K562 (cell line): ENCODE measurements around the gene WT1. TPM values are rescaled to one million over a fixed set of nuclear protein-coding genes. Genes with fewer than 3 reads are reported as not detected.

Experiments used
- ATAC-seq: fragments of 200-7000 bp; cut with Tn5 transposase; 3 replicates; pipeline ENCODE4 v1.9.1; 2020; ENCODE audit warnings: moderate library complexity
- BruUV-seq: library from RNA; stranded (reverse); fragments of 400-500 nt; replicated peaks from 2 replicates; lab custom pipeline; 2021; lab: Mats Ljungman, UMichigan
- CTCF ChIA-PET: fragments of 300-600 bp; formaldehyde crosslinking; extraction: SDS; loops from one replicate; lab custom pipeline; 2021; ENCODE audit warnings: low intra/inter-chr PET ratio; lab: Yijun Ruan, JAX
- POLR2A ChIA-PET: fragments of 300-600, 350-650 bp; sonication (Branson Sonifier 250); formaldehyde crosslinking; extraction: SDS; loops from one replicate; lab custom pipeline; 2021; ENCODE audit warnings: antibody characterized with exemption, inconsistent platforms; lab: Yijun Ruan, JAX
- DNase-seq, 4 experiments: peaks; one replicate each; pipeline versions ENCODE4 v3.0.0 to v3.0.0-alpha.2; 2011 to 2018; ENCODE audit warnings: low spot score in 3 of 4, mixed read lengths in 3 of 4; ENCODE audit errors: extremely low read depth in 1 of 4
- FAIRE-seq: peaks from 2 replicates; lab custom pipeline; 2011; peaks lifted over from hg19 to GRCh38; lab: Jason Lieb, UNC
- H2AFZ ChIP-seq: 2 replicates; pipeline ENCODE4 v1.6.0; 2011; ENCODE audit warnings: low read depth, low read length, control low read depth, inconsistent platforms
- H3K27ac ChIP-seq: fragments of 200-600 bp; 3 replicates; pipeline ENCODE4 v1.8.0; 2011; ENCODE audit warnings: low read depth, mild to moderate bottlenecking, control low read depth, inconsistent platforms, low read length, moderate library complexity, mixed read lengths; ENCODE audit errors: extremely low read depth
- H3K27me3 ChIP-seq, 2 experiments: fragments of 300-600 bp in 1 of 2; 2 replicates in 1 of 2; 3 replicates in 1 of 2; pipeline versions ENCODE4 v1.6.0 to v1.8.0; 2011; ENCODE audit warnings: inconsistent platforms in 2 of 2, low read length in 2 of 2, mild to moderate bottlenecking in 1 of 2, mixed read lengths in 1 of 2, moderate library complexity in 1 of 2; ENCODE audit not compliant: control insufficient read depth in 2 of 2, insufficient read depth in 2 of 2
- H3K36me3 ChIP-seq: fragments of 300-600 bp; 3 replicates; pipeline ENCODE4 v1.8.0; 2011; ENCODE audit warnings: mild to moderate bottlenecking, low read length, inconsistent platforms; ENCODE audit not compliant: control insufficient read depth, insufficient read depth
- H3K4me1 ChIP-seq, 2 experiments: fragments of 200-600 bp in 1 of 2; replicated peaks in 1 of 2; 2 replicates in 1 of 2; 3 replicates in 1 of 2; pipeline versions ENCODE4 v1.5.1 to v1.8.0; 2011; ENCODE audit warnings: inconsistent platforms in 2 of 2, low read length in 2 of 2, mild to moderate bottlenecking in 1 of 2, mixed read lengths in 1 of 2, moderate library complexity in 1 of 2; ENCODE audit not compliant: control insufficient read depth in 2 of 2, insufficient read depth in 2 of 2
- H3K4me2 ChIP-seq: 2 replicates; pipeline ENCODE4 v1.6.1; 2011; ENCODE audit warnings: low read length, control low read depth, inconsistent platforms, mixed read lengths; ENCODE audit not compliant: insufficient read depth
- H3K4me3 ChIP-seq: fragments of 200-600 bp; sonication (generic), shearing (Covaris generic); 2 replicates; pipeline ENCODE4 v1.5.1; 2016; ENCODE audit warnings: control low read depth, inconsistent platforms
- H3K79me2 ChIP-seq: fragments of 200-600 bp; 3 replicates; pipeline ENCODE4 v1.8.0; 2011; ENCODE audit warnings: low read length, inconsistent platforms; ENCODE audit not compliant: control insufficient read depth, insufficient read depth
- H3K9ac ChIP-seq, 2 experiments: 2 replicates each; pipeline versions ENCODE4 v1.6.0 to v1.6.1; 2011; ENCODE audit warnings: low read depth in 2 of 2, low read length in 2 of 2, control low read depth in 1 of 2, inconsistent platforms in 1 of 2, mild to moderate bottlenecking in 1 of 2, mixed read lengths in 1 of 2; ENCODE audit not compliant: insufficient read depth in 1 of 2
- H3K9me1 ChIP-seq: one replicate; pipeline ENCODE4 v1.6.0; 2011; ENCODE audit warnings: inconsistent platforms, mild to moderate bottlenecking, low read length, moderate library complexity; ENCODE audit not compliant: control insufficient read depth, insufficient read depth
- H3K9me3 ChIP-seq: replicated peaks from 2 replicates; pipeline ENCODE4 v1.5.1; 2011; ENCODE audit warnings: low read depth, low read length, inconsistent platforms; ENCODE audit not compliant: control insufficient read depth, insufficient read depth
- H4K20me1 ChIP-seq: replicated peaks from 2 replicates; pipeline ENCODE4 v1.6.1; 2011; ENCODE audit warnings: low read length, inconsistent platforms, mixed read lengths; ENCODE audit not compliant: control insufficient read depth, insufficient read depth
- BCOR ChIP-seq: fragments of 450-650 bp; IDR thresholded peaks from 2 replicates; pipeline ENCODE4 v1.6.1; 2016
- CHD4 ChIP-seq: fragments of 200-600 bp; sonication (generic); IDR thresholded peaks from 3 replicates; pipeline ENCODE4 v1.6.1; 2012; ENCODE audit warnings: low read depth, mild to moderate bottlenecking, mixed read lengths, low read length, inconsistent platforms; ENCODE audit not compliant: insufficient read depth, insufficient replicate concordance, poor library complexity, severe bottlenecking
- E4F1 ChIP-seq: fragments of 250-450 bp; sonication (Bioruptor Pico); IDR thresholded peaks from 2 replicates; pipeline ENCODE4 v1.5.0; 2021; ENCODE audit warnings: mild to moderate bottlenecking, borderline replicate concordance
- HMGN3 ChIP-seq: IDR thresholded peaks from 2 replicates; pipeline ENCODE4 v1.6.1; 2011; ENCODE audit warnings: borderline replicate concordance, low read depth, mild to moderate bottlenecking, mixed read lengths, low read length; ENCODE audit not compliant: insufficient read length; ENCODE audit errors: extremely low read depth
- POU5F1 ChIP-seq: fragments of 150-350 bp; IDR thresholded peaks from 2 replicates; pipeline ENCODE4 v1.6.1; 2014; ENCODE audit warnings: borderline replicate concordance, low read length, low read depth, mild to moderate bottlenecking; ENCODE audit not compliant: partially characterized antibody
- RBM25 ChIP-seq: fragments of 200-400 bp; formaldehyde crosslinking; IDR thresholded peaks from 2 replicates; pipeline ENCODE4 v1.6.1; 2018; ENCODE audit warnings: low read length, low read depth, moderate library complexity; ENCODE audit not compliant: severe bottlenecking
- WGBS: fragments of 100-300 bp; shearing (Covaris generic); methylation state at CpG from one replicate; pipeline ENCODE4 v1.1.6; 2016; ENCODE audit warnings: low coverage, mixed read lengths; ENCODE audit not compliant: insufficient coverage; ENCODE audit errors: missing lambda C conversion rate; 5-methylcytosine and 5-hydroxymethylcytosine counted together
- in situ Hi-C: fragments of 300-500 bp; cut with MboI; formaldehyde crosslinking; loops from 4 replicates; pipeline ENCODE4 v1.15.0; 2018; ENCODE audit warnings: inconsistent platforms, mixed read lengths
- intact Hi-C: fragments of 100-400 bp; cut with micrococcal nuclease; formaldehyde crosslinking; loops from 2 replicates; pipeline ENCODE4 v1.14.2; 2022
- polyA plus RNA-seq, 8 experiments: library from polyadenylated mRNA; depleted of rRNA in 4 of 8; stranded (reverse) in 5 of 8; unstranded in 3 of 8; fragments of >200 nt; fragmentation: Nextera tagmentation in 2 of 8; fragmentation: Illumina TruSeq in 1 of 8; extraction: Ambion mirVana in 2 of 8; extraction: Trizol in 1 of 8; gene quantifications; 2 replicates each; pipeline versions ENCODE4 v1.2.1 to v1.2.3, GENCODE V29; 2011 to 2014; ENCODE audit warnings: inconsistent platforms in 1 of 8, missing spikeins in 1 of 8
- total RNA-seq, 7 experiments: library from RNA; depleted of rRNA in 6 of 7; stranded (reverse); fragments of >200 nt in 6 of 7; fragmentation: Illumina TruSeq in 2 of 7; extraction: Trizol in 2 of 7; gene quantifications; 2 replicates each; pipeline versions ENCODE4 v1.2.1 to v1.2.3, GENCODE V29; 2011 to 2021; ENCODE audit warnings: low replicate concordance in 1 of 7
- TF ChIP-seq, protein P1 (sequence below): sonication (generic); formaldehyde crosslinking; IDR thresholded peaks from 2 replicates; pipeline ENCODE4 v1.8.0; 2022; ENCODE audit warnings: mild to moderate bottlenecking, missing genetic modification reagents

The WT1 gene
- total and polyA plus RNA-seq, 9 of the 15 experiments (the other 6 are each of a cell fraction or from before 2014, with no cell fraction given) = 7.1 to 33.8 (median 19.4) TPM

DNA sequence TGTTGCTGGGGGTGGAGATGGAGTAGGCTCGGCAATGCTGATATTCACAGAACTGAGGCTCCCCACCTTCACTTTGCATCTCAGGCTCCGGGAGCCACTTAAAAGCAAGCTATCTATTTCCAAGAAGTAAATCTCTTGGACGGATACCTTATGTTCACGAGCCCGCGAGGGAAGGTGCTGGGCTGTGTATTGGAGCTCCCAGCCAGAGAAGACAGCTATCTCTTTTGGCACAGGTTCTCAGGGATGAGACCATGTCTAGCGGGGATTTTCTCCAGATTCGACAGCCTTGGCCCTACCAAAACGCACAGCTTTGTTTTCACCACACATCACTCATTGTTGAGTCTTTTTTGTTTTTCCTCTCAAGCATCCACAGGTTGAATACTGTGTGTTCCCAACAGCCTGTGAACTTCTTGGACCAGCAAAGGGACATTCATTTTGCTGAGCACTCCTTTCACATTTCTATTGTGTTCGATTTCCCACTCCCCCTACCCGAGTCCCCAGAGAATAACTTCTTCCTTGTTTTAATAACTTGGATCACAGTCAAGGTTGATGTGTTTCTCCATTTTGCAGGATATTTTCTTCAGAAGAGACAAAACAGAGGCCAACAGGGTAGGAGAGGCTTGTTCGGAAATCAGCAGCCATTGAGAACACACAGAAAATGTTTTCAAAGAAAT lies 23.3 kb downstream of the WT1 start (continued):
- TF ChIP-seq HMGN3 (no peak), POU5F1 (no peak)
- TF ChIP-seq, all 486 proteins: peak for 0

DNA sequence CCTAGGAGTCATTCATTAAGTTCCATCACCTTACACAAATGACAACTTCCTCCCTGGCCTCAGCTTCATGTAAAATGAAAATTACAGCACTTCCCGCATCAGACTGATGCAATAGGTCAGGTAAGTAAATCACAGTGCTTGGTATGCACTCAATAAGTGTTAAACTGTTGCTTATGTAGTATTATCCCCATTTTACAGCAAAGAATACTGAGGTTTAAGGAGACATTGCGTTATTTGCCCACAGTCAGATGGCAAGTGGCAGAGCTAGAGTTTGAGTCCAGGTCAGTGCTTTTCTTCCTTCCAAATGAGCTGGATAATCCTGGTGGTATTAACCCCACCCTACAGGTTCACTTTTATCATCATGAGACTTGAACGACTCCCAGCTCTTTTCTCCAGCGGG lies 29.7 kb downstream of the WT1 start:
- in situ Hi-C loops (no loop called here), intact Hi-C loops (no loop called here)
- TF ChIP-seq, protein P1, sequence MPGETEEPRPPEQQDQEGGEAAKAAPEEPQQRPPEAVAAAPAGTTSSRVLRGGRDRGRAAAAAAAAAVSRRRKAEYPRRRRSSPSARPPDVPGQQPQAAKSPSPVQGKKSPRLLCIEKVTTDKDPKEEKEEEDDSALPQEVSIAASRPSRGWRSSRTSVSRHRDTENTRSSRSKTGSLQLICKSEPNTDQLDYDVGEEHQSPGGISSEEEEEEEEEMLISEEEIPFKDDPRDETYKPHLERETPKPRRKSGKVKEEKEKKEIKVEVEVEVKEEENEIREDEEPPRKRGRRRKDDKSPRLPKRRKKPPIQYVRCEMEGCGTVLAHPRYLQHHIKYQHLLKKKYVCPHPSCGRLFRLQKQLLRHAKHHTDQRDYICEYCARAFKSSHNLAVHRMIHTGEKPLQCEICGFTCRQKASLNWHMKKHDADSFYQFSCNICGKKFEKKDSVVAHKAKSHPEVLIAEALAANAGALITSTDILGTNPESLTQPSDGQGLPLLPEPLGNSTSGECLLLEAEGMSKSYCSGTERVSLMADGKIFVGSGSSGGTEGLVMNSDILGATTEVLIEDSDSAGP = peak; percentile 64; the same call in 1 of the 2 replicates
- TF ChIP-seq E4F1 (CRISPR knock-in tag) = no peak
- TF ChIP-seq CHD4 = peak; percentile 40
- TF ChIP-seq RBM25 = peak; percentile 90
- TF ChIP-seq BCOR = peak; percentile 45; the same call in 1 of the 2 replicates
- Histone ChIP-seq H4K20me1 (no peaks in the 10 kb centered on the region), H3K4me1 (no peaks in the 10 kb centered on the region), H3K9me1 (no peaks in the 10 kb centered on the region), H3K4me3 (no peak overlapping the region), H3K4me2 (no peak overlapping the region), H3K79me2 (no peaks in the 10 kb centered on the region), H3K27me3 (no peaks in the 10 kb centered on the region), H2AFZ (no peak overlapping the region), H3K9ac (no peak overlapping the region), H3K9me3 (no peaks in the 10 kb centered on the region), H3K27ac (no peak overlapping the region), H3K36me3 (peaks cover 49% of the 10 kb centered on the region; the same call in 2 of the 3 replicates)
- BruUV-seq = no TSS peak
- ATAC-seq (no peak), DNase-seq (no peak), FAIRE-seq (no peak)
- 89% methylated on average over 4 of the region's 4 CpGs for WGBS
- ChIA-PET POLR2A (interaction anchor here (1.8 kb wide), 1 partner anchor 11 kb away, joined by 4 read pairs; no protein-coding TSS in a partner anchor), CTCF (interaction anchor here (1.2 kb wide), 1 partner anchor 387 kb away, joined by 3 read pairs; no protein-coding TSS in a partner anchor)
